Calu3 (cell line): ENCODE measurements around the gene MOCS2. TPM values are rescaled to one million over a fixed set of nuclear protein-coding genes. Genes with fewer than 3 reads are reported as not detected.

Source experiments
- BruUV-seq: library from RNA; stranded (reverse); fragments of 400-500 nt; replicated peaks from 2 replicates; lab custom pipeline; 2021; lab: Mats Ljungman, UMichigan
- CTCF ChIA-PET: fragments of 300-600 bp; sonication (Branson Sonifier 250); formaldehyde crosslinking; loops from one replicate; lab custom pipeline; 2022; ENCODE audit warnings: antibody characterized with exemption; lab: Charles Lee
- DNase-seq: peaks from one replicate; pipeline ENCODE4 v3.0.0; 2022
- H3K27ac Mint-ChIP-seq: one replicate; pipeline ENCODE4 v1.8.0; 2022; ENCODE audit warnings: mixed read lengths; ENCODE audit not compliant: unreplicated experiment
- H3K27me3 Mint-ChIP-seq: one replicate; pipeline ENCODE4 v1.8.0; 2022; ENCODE audit warnings: mixed read lengths; ENCODE audit not compliant: unreplicated experiment
- H3K36me3 Mint-ChIP-seq: one replicate; pipeline ENCODE4 v1.8.0; 2022; ENCODE audit warnings: mild to moderate bottlenecking, moderate library complexity, mixed read lengths; ENCODE audit not compliant: insufficient read depth, unreplicated experiment
- H3K4me1 Mint-ChIP-seq: one replicate; pipeline ENCODE4 v1.8.0; 2022; ENCODE audit warnings: mild to moderate bottlenecking, low read depth, mixed read lengths; ENCODE audit not compliant: unreplicated experiment
- H3K4me3 Mint-ChIP-seq: one replicate; pipeline ENCODE4 v1.8.0; 2022; ENCODE audit warnings: mild to moderate bottlenecking, low read depth, moderate library complexity, mixed read lengths; ENCODE audit not compliant: unreplicated experiment
- H3K9me3 Mint-ChIP-seq: one replicate; pipeline ENCODE4 v1.8.0; 2022; ENCODE audit warnings: low read depth, mixed read lengths; ENCODE audit not compliant: unreplicated experiment
- intact Hi-C: fragments of 100-400 bp; cut with micrococcal nuclease; formaldehyde crosslinking; loops from one replicate; pipeline ENCODE4 v1.10.0; 2022; ENCODE audit not compliant: unreplicated experiment
- total RNA-seq: library from RNA; stranded (reverse); gene quantifications from 2 replicates; pipeline ENCODE4 v1.2.3, GENCODE V29; 2022
- TF ChIP-seq, protein P1 (sequence below): fragments of 200-600 bp; IDR thresholded peaks from one replicate; pipeline ENCODE4 v1.8.0; 2022; ENCODE audit warnings: antibody characterized with exemption; ENCODE audit not compliant: unreplicated experiment

Gene MOCS2
- total RNA-seq, 1 experiment from 2014 or later = 42.6 TPM

- peaks cover 75% of the 10 kb centered on the region for H3K36me3 Mint-ChIP-seq
- no peak overlapping the region for H3K27ac Mint-ChIP-seq
- H3K27me3 Mint-ChIP-seq = no peaks in the 10 kb centered on the region
- no peaks in the 10 kb centered on the region for H3K9me3 Mint-ChIP-seq
- no TSS peak for BruUV-seq
- no peak for DNase-seq
- TF ChIP-seq, protein P1, sequence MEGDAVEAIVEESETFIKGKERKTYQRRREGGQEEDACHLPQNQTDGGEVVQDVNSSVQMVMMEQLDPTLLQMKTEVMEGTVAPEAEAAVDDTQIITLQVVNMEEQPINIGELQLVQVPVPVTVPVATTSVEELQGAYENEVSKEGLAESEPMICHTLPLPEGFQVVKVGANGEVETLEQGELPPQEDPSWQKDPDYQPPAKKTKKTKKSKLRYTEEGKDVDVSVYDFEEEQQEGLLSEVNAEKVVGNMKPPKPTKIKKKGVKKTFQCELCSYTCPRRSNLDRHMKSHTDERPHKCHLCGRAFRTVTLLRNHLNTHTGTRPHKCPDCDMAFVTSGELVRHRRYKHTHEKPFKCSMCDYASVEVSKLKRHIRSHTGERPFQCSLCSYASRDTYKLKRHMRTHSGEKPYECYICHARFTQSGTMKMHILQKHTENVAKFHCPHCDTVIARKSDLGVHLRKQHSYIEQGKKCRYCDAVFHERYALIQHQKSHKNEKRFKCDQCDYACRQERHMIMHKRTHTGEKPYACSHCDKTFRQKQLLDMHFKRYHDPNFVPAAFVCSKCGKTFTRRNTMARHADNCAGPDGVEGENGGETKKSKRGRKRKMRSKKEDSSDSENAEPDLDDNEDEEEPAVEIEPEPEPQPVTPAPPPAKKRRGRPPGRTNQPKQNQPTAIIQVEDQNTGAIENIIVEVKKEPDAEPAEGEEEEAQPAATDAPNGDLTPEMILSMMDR = no peak
- CTCF ChIA-PET = no interaction called here
- H3K4me3 Mint-ChIP-seq = no peak overlapping the region
- H3K4me1 Mint-ChIP-seq = no peaks in the 10 kb centered on the region
- intact Hi-C loops = no loop called here
These were observed 24.9 kb downstream of the MOCS2 start for GRCh38 chr5:53084546-53085255.

DNA sequence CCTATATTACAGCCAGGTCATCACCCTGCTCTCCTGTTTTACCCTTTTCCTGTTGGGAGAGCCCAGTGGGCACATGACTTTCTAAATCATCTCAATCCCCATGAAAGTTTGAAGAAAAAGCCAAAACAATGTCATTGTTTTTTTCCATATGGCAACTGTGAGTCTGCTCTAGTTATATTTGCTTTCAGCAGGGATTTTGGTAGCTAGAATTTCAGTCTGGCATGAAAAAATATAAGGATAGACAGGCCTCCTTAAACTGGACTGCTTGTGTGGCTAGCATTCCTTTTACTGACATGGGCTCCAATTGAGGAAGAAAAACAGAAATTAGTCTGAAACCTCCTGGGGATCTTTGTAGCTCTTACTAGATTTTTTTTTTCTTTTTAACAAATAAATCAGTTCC is 25.6 kb downstream of the MOCS2 start:
- DNase-seq = no peak
- intact Hi-C loops = no loop called here
- TF ChIP-seq, protein P1 = no peak
- peaks cover 67% of the 10 kb centered on the region for H3K36me3 Mint-ChIP-seq
- no peaks in the 10 kb centered on the region for H3K27me3 Mint-ChIP-seq
- no peaks in the 10 kb centered on the region for H3K9me3 Mint-ChIP-seq
- no peak overlapping the region for H3K4me3 Mint-ChIP-seq
- H3K27ac Mint-ChIP-seq = no peak overlapping the region
- BruUV-seq = no TSS peak
- H3K4me1 Mint-ChIP-seq = no peaks in the 10 kb centered on the region
- CTCF ChIA-PET = no interaction called here

- Mint-ChIP-seq H3K4me1 (no peaks in the 10 kb centered on the region), H3K4me3 (no peak overlapping the region), H3K36me3 (peaks cover 66% of the 10 kb centered on the region), H3K9me3 (no peaks in the 10 kb centered on the region), H3K27me3 (no peaks in the 10 kb centered on the region), H3K27ac (no peak overlapping the region)
- BruUV-seq = no TSS peak
- TF ChIP-seq, protein P1 = no peak
- CTCF ChIA-PET = no interaction called here
- no peak for DNase-seq
- intact Hi-C loops = no loop called here
These were observed 29.3 kb downstream of the MOCS2 start for GRCh38 chr5:53080271-53080670.

GRCh38 chr5:53076014-53076583 is 33.5 kb downstream of the MOCS2 start:
- H3K4me1 Mint-ChIP-seq = no peaks in the 10 kb centered on the region
- CTCF ChIA-PET = no interaction called here
- BruUV-seq = no TSS peak
- intact Hi-C loops = no loop called here
- no peak overlapping the region for H3K4me3 Mint-ChIP-seq
- H3K27ac Mint-ChIP-seq = no peak overlapping the region
- H3K36me3 Mint-ChIP-seq = peaks cover 50% of the 10 kb centered on the region
- no peaks in the 10 kb centered on the region for H3K9me3 Mint-ChIP-seq
- no peaks in the 10 kb centered on the region for H3K27me3 Mint-ChIP-seq
- TF ChIP-seq, protein P1 = no peak
- DNase-seq = no peak
